Measurements from ENCODE around the gene ACACB.

Gene ACACB

GRCh38 chr12:109253913-109254544 is 137.6 kb downstream of the ACACB start:
- H3F3A ChIP-seq (ENCODE audit: insufficient read depth, low read length) = no peaks in the 10 kb centered on the region
- TF ChIP-seq CTCF (IDR thresholded peaks at IDR 0.05; ENCODE audit: low read length) (no peak), EZH2 (IDR thresholded peaks at IDR 0.05; ENCODE audit: borderline replicate concordance, low read length) (no peak)
- no peak overlapping the region for H2AFZ ChIP-seq (ENCODE audit: low read length)

GRCh38 chr12:109255377-109255776 is 139.0 kb downstream of the ACACB start:
- Histone ChIP-seq H4K20me1 (ENCODE audit: insufficient read depth, low read length) (no peaks in the 10 kb centered on the region), H3K9me2 (ENCODE audit: low read depth, low read length) (no peaks in the 10 kb centered on the region), H2AFZ (ENCODE audit: low read length) (no peak overlapping the region), H3K36me3 (ENCODE audit: insufficient read depth, low read length) (no peaks in the 10 kb centered on the region), H3K4me3 (ENCODE audit: low read depth, low read length, poor library complexity, severe bottlenecking) (no peak overlapping the region), H3K9ac (ENCODE audit: low read length) (no peak overlapping the region), H3K9me3 (ENCODE audit: low read length) (no peaks in the 10 kb centered on the region), H3F3A (ENCODE audit: insufficient read depth, low read length) (no peaks in the 10 kb centered on the region), H3K27me3 (ENCODE audit: insufficient read depth, low read length) (no peaks in the 10 kb centered on the region), H3K4me1 (ENCODE audit: insufficient read depth, low read length, severe bottlenecking) (no peaks in the 10 kb centered on the region), H3K79me2 (ENCODE audit: insufficient read depth, low read length) (no peaks in the 10 kb centered on the region), H3K4me2 (ENCODE audit: low read length) (no peak overlapping the region), H3K27ac (ENCODE audit: low read depth, low read length, poor library complexity, severe bottlenecking) (no peak overlapping the region)
- TF ChIP-seq EZH2 (IDR thresholded peaks at IDR 0.05; ENCODE audit: borderline replicate concordance, low read length) = no peak
- TF ChIP-seq CTCF (IDR thresholded peaks at IDR 0.05; ENCODE audit: low read length) = peak; percentile 9; the same call in 1 of the 2 replicates

More at GRCh38 chr12:109253913-109254544, 137.6 kb downstream of the ACACB start:
- Histone ChIP-seq H3K4me2 (ENCODE audit: low read length) (no peak overlapping the region), H3K27me3 (ENCODE audit: insufficient read depth, low read length) (no peaks in the 10 kb centered on the region), H3K9ac (ENCODE audit: low read length) (no peak overlapping the region), H3K9me3 (ENCODE audit: low read length) (no peaks in the 10 kb centered on the region), H4K20me1 (ENCODE audit: insufficient read depth, low read length) (no peaks in the 10 kb centered on the region), H3K4me3 (ENCODE audit: low read depth, low read length, poor library complexity, severe bottlenecking) (no peak overlapping the region), H3K4me1 (ENCODE audit: insufficient read depth, low read length, severe bottlenecking) (no peaks in the 10 kb centered on the region), H3K9me2 (ENCODE audit: low read depth, low read length) (no peaks in the 10 kb centered on the region), H3K27ac (ENCODE audit: low read depth, low read length, poor library complexity, severe bottlenecking) (no peak overlapping the region), H3K79me2 (ENCODE audit: insufficient read depth, low read length) (no peaks in the 10 kb centered on the region), H3K36me3 (ENCODE audit: insufficient read depth, low read length) (no peaks in the 10 kb centered on the region)

- no peak overlapping the region for H3K9ac ChIP-seq (ENCODE audit: low read length)
- no peak overlapping the region for H2AFZ ChIP-seq (ENCODE audit: low read length)
- H3K27ac ChIP-seq (ENCODE audit: low read depth, low read length, poor library complexity, severe bottlenecking) = no peak overlapping the region
- H3K4me1 ChIP-seq (ENCODE audit: insufficient read depth, low read length, severe bottlenecking) = no peaks in the 10 kb centered on the region
- no peaks in the 10 kb centered on the region for H3K9me2 ChIP-seq (ENCODE audit: low read depth, low read length)
- no peaks in the 10 kb centered on the region for H3K27me3 ChIP-seq (ENCODE audit: insufficient read depth, low read length)
- no peak overlapping the region for H3K4me3 ChIP-seq (ENCODE audit: low read depth, low read length, poor library complexity, severe bottlenecking)
- no peaks in the 10 kb centered on the region for H3K36me3 ChIP-seq (ENCODE audit: insufficient read depth, low read length)
- TF ChIP-seq EZH2 (IDR thresholded peaks at IDR 0.05; ENCODE audit: borderline replicate concordance, low read length) (no peak), CTCF (IDR thresholded peaks at IDR 0.05; ENCODE audit: low read length) (no peak)
- no peaks in the 10 kb centered on the region for H3F3A ChIP-seq (ENCODE audit: insufficient read depth, low read length)
- no peaks in the 10 kb centered on the region for H4K20me1 ChIP-seq (ENCODE audit: insufficient read depth, low read length)
- H3K4me2 ChIP-seq (ENCODE audit: low read length) = no peak overlapping the region
- H3K79me2 ChIP-seq (ENCODE audit: insufficient read depth, low read length) = no peaks in the 10 kb centered on the region
- no peaks in the 10 kb centered on the region for H3K9me3 ChIP-seq (ENCODE audit: low read length)
Measured at GRCh38 chr12:109256011-109256410, 139.6 kb downstream of the ACACB start.

Data from OCI-LY1 (cell line).